Bone marrow (tissue), 2 donors: ENCODE measurements around the gene ZSCAN1.
"Not testable (repeated sequence)": the region's sequence is repeated elsewhere in the genome, so short reads cannot be mapped to it uniquely, and the experiment has no call there.

ENCODE experiments used
- DNase-seq, 2 donors: peaks; one replicate each; lab custom pipeline; 2025; lab: John Stamatoyannopoulos, UW

ZSCAN1 gene

GRCh38 chr19:58033741-58034476 lies at the start of gene ZSCAN1:
TSS of gene ZSCAN1 (plus strand) at chr19:58034025. CDS start at chr19:58037837, 3,812 bp downstream.
- no peak for DNase-seq

GRCh38 chr19:57992841-57993240 lies 41.0 kb upstream of the ZSCAN1 start:
- no peak for DNase-seq

- DNase-seq: no peak
These were observed 33.1 kb upstream of the ZSCAN1 start for GRCh38 chr19:58000677-58001076.

GRCh38 chr19:58001895-58002369 lies 31.9 kb upstream of the ZSCAN1 start:
- no peak for DNase-seq

GRCh38 chr19:58002384-58003173 lies 31.2 kb upstream of the ZSCAN1 start, which contains the start of gene ZNF606:
TSS of gene ZNF606 (minus strand) at chr19:58002820. CDS start at chr19:58001319, 1,501 bp downstream.
- peak; percentile 71 to 74 for DNase-seq

- peak in 1 of 2 donors; percentile 23 for DNase-seq
These were observed 30.5 kb upstream of the ZSCAN1 start for GRCh38 chr19:58003174-58003828.

GRCh38 chr19:58007285-58007684 lies 26.5 kb upstream of the ZSCAN1 start:
- DNase-seq: no peak

GRCh38 chr19:58008877-58009276 lies 24.9 kb upstream of the ZSCAN1 start:
- not testable (repeated sequence) for DNase-seq

- no peak for DNase-seq
These were observed 24.5 kb upstream of the ZSCAN1 start for GRCh38 chr19:58009301-58009665.

- DNase-seq: peak in 1 of 2 donors; percentile 49
These were observed 24.0 kb upstream of the ZSCAN1 start for GRCh38 chr19:58009666-58010301.

- no peak for DNase-seq
These were observed 23.3 kb upstream of the ZSCAN1 start for GRCh38 chr19:58010507-58010906.

- DNase-seq: no peak
These were observed 19.7 kb upstream of the ZSCAN1 start for GRCh38 chr19:58014141-58014540.

GRCh38 chr19:58020129-58020528 lies 13.7 kb upstream of the ZSCAN1 start:
- no peak for DNase-seq

GRCh38 chr19:58021541-58022282 lies 12.1 kb upstream of the ZSCAN1 start:
- peak in 1 of 2 donors; percentile 38 for DNase-seq

GRCh38 chr19:58022283-58022660 lies 11.6 kb upstream of the ZSCAN1 start:
- DNase-seq: no peak

GRCh38 chr19:58024661-58025060 lies 9.2 kb upstream of the ZSCAN1 start:
- DNase-seq: no peak

GRCh38 chr19:58034477-58034793 lies 610 bp downstream of the ZSCAN1 start:
- DNase-seq: no peak

GRCh38 chr19:58035863-58036262 lies 2.0 kb downstream of the ZSCAN1 start:
- no peak for DNase-seq

GRCh38 chr19:58037927-58038687 lies 4.3 kb downstream of the ZSCAN1 start:
- no peak for DNase-seq

- DNase-seq: no peak
These were observed 4.9 kb downstream of the ZSCAN1 start for GRCh38 chr19:58038688-58039204.
